HG02571 (cell line): Measurements from ENCODE around the gene ZAR1L.
"Not testable (repeated sequence)": the region's sequence is repeated elsewhere in the genome, so short reads cannot be mapped to it uniquely, and the experiment has no call there.

ENCODE experiments used
- ATAC-seq: cut with Tn5 transposase; IDR thresholded peaks from one replicate; pipeline ENCODE4 v1.9.1; 2021; ENCODE audit warnings: mild to moderate bottlenecking, moderate library complexity; ENCODE audit not compliant: unreplicated experiment

ZAR1L gene

DNA sequence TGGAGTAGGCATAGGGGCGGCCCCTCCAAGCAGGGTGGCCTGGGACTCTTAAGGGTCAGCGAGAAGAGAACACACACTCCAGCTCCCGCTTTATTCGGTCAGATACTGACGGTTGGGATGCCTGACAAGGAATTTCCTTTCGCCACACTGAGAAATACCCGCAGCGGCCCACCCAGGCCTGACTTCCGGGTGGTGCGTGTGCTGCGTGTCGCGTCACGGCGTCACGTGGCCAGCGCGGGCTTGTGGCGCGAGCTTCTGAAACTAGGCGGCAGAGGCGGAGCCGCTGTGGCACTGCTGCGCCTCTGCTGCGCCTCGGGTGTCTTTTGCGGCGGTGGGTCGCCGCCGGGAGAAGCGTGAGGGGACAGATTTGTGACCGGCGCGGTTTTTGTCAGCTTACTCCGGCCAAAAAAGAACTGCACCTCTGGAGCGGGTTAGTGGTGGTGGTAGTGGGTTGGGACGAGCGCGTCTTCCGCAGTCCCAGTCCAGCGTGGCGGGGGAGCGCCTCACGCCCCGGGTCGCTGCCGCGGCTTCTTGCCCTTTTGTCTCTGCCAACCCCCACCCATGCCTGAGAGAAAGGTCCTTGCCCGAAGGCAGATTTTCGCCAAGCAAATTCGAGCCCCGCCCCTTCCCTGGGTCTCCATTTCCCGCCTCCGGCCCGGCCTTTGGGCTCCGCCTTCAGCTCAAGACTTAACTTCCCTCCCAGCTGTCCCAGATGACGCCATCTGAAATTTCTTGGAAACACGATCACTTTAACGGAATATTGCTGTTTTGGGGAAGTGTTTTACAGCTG, at the start of gene ZAR1L, which contains the start of gene BRCA2:
TSS of gene ZAR1L (minus strand) at position 126 of the 790 bp plus-strand sequence. CDS start 3,438 bp downstream, outside the sequence.
TSS of gene BRCA2 (plus strand) at position 271 of the 790 bp plus-strand sequence. CDS start 953 bp downstream, outside the sequence.
- ATAC-seq: peak; percentile 94

- ATAC-seq: no peak
Observed at GRCh38 chr13:32362574-32362973, 47.4 kb upstream of the ZAR1L start.

DNA sequence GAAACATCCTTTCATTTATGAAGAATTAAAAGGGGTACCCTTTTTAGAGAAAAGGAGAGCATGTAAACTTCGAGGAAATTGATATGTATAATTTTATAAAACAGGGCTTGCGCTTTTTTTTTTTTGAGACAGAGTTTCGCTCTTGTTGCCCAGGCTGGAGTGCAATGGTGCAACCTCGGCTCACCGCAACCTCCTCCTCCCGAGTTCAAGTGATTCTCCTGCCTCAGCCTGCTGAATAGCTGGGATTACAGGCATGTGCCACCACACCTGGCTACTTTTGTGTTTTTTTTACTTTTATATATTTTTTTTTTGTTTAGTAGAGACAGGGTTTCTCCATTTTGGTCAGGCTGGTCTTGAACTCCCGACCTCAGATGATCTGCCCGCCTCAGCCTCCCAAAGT, 40.8 kb upstream of the ZAR1L start:
- ATAC-seq: not testable (repeated sequence)

GRCh38 chr13:32354040-32354439, 38.9 kb upstream of the ZAR1L start:
- no peak for ATAC-seq

GRCh38 chr13:32350839-32351441, 35.8 kb upstream of the ZAR1L start:
- not testable (repeated sequence) for ATAC-seq

DNA sequence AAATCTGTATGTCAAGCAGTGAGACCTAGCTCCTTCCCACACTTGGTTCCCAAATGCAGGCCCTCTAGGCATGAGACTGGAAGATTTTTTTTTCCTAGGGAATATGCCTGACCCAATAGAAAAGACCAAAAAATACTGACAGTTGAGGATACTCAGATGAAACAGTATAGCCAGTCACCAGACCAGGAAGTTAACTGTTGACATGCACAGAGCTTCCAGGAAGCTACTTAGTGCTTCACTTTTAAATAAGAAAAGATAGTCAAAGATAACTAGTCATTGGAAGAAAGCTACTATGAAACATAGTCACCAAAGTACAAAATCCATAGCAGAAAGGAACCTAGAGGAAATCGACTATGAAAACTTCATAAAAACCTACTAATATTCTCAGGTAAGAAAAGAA, 32.5 kb upstream of the ZAR1L start:
- ATAC-seq: no peak

DNA sequence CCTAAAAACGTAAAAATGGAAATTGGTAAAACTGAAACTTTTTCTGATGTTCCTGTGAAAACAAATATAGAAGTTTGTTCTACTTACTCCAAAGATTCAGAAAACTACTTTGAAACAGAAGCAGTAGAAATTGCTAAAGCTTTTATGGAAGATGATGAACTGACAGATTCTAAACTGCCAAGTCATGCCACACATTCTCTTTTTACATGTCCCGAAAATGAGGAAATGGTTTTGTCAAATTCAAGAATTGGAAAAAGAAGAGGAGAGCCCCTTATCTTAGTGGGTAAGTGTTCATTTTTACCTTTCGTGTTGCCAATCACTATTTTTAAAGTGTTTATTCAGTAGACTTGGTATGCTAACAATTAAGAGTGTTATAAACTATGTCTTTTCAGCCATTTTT, 25.8 kb upstream of the ZAR1L start:
- no peak for ATAC-seq

- ATAC-seq: no peak
Observed at GRCh38 chr13:32334671-32335070, 19.5 kb upstream of the ZAR1L start.

DNA sequence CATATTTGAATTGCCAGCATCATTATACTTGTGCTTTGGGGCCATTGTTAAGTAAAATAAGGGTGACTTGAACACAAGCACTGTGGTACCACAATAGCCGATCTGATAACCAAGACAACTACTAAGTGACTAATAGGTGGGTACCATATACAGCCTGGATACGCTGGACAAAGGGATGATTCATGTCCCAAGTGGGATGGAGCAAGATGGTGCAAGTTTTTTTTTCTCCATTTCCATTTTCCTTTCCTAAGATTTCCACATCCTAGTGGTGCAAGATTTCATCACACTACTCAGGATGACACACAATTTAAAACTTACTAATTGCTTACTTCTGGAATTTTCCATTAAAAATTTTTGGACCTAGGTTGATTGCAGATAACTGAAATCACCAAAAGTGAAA, 15.3 kb upstream of the ZAR1L start:
- ATAC-seq: no peak

DNA sequence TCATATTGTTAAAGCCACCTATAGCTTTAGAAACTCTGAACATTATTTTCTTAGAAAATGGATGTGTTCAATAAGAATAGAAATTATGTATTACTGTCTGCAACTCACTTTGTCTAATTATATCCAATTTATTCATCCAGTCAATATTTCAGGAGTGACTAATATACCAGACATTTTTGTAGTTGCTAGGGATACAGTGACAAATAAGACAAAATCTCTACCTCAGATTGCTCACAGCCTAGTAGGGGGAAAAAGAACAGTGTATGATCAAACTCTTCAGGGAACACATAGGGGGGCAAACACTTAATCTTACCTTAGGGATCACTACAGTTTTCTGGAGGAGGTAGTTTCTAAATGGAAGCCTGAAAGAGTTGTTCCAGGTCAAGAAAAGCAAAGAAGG, 8.7 kb upstream of the ZAR1L start:
- no peak for ATAC-seq

DNA sequence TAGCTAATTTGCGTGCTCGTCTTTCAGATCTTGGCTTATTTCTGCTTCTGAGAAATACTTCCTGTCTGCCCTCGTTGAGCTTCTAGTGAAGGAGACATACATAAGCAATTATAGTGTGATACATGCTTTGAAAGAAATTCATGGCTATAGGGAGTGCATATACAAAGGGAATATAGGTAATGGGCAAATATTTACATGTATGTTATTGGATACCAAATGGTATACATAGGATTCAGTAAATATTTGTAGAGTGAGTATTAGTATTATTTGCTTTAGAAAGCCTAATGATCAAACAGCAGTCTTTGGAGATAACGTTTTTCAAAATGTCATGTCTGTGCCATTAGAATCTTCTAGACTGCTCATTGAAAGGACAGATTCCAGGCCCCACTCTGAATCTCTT, 5.4 kb upstream of the ZAR1L start:
- no peak for ATAC-seq

DNA sequence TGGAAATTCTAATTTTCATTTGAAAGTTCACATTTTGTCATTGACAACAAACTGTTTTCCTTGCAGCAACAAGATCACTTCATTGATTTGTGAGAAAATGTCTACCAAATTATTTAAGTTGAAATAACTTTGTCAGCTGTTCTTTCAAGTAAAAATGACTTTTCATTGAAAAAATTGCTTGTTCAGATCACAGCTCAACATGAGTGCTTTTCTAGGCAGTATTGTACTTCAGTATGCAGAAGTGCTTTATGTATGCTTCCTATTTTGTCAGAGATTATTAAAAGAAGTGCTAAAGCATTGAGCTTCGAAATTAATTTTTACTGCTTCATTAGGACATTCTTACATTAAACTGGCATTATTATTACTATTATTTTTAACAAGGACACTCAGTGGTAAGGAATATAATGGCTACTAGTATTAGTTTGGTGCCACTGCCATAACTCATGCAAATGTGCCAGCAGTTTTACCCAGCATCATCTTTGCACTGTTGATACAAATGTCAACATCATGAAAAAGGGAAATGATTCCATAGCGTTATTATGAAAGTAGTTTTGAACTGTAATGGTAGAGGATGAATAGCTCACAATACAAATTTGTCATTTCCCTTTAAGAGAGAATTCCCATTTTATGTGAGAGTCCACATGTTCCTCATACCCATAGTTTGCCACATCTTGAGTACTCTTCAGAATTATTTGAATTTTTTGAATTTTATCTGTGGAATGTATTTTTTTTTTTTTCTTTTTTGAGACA, 2.7 kb upstream of the ZAR1L start:
- no peak for ATAC-seq

DNA sequence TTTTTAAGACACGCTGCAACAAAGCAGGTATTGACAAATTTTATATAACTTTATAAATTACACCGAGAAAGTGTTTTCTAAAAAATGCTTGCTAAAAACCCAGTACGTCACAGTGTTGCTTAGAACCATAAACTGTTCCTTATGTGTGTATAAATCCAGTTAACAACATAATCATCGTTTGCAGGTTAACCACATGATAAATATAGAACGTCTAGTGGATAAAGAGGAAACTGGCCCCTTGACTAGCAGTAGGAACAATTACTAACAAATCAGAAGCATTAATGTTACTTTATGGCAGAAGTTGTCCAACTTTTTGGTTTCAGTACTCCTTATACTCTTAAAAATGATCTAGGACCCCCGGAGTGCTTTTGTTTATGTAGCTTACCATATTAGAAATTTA, 1.3 kb upstream of the ZAR1L start:
- ATAC-seq: no peak

DNA sequence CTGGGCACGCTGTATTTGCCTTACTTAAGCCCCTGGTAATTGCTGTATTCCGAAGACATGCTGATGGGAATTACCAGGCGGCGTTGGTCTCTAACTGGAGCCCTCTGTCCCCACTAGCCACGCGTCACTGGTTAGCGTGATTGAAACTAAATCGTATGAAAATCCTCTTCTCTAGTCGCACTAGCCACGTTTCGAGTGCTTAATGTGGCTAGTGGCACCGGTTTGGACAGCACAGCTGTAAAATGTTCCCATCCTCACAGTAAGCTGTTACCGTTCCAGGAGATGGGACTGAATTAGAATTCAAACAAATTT, 821 bp upstream of the ZAR1L start:
- peak; percentile 52 for ATAC-seq

- ATAC-seq: peak; percentile 14
Observed at GRCh38 chr13:32314271-32315237, 609 bp downstream of the ZAR1L start.

- no peak for ATAC-seq
Observed at GRCh38 chr13:32311188-32311897, 3.8 kb downstream of the ZAR1L start.

- ATAC-seq: peak; percentile 64
Observed at GRCh38 chr13:32310134-32310706, 4.9 kb downstream of the ZAR1L start.

- ATAC-seq: no peak
Observed at GRCh38 chr13:32309312-32310133, 5.6 kb downstream of the ZAR1L start.

GRCh38 chr13:32305646-32306045, 9.5 kb downstream of the ZAR1L start:
- ATAC-seq: no peak
